HepG2 (cell line): ENCODE data around the gene ZNF3. TPM values are rescaled to one million over a fixed set of nuclear protein-coding genes. Genes with fewer than 3 reads are reported as not detected.

Experiments
- AFF4 ChIP-seq: sonication (generic); formaldehyde crosslinking; IDR thresholded peaks from 2 replicates; pipeline ENCODE4 v1.4.0; 2020; ENCODE audit warnings: missing genetic modification reagents
- ATF6 ChIP-seq: sonication (generic); formaldehyde crosslinking; conservative IDR thresholded peaks from 2 replicates; pipeline ENCODE4 v1.4.0; 2020; ENCODE audit warnings: missing genetic modification reagents
- CBFB ChIP-seq: sonication (generic); formaldehyde crosslinking; IDR thresholded peaks from 2 replicates; pipeline ENCODE4 v1.4.0; 2020; ENCODE audit warnings: missing genetic modification reagents
- CEBPB ChIP-seq: IDR thresholded peaks from 2 replicates; pipeline ENCODE4 v1.6.1; 2011; ENCODE audit warnings: low read depth, low read length, improper control_type of control experiment, borderline replicate concordance
- DPF2 ChIP-seq: sonication (generic); formaldehyde crosslinking; IDR thresholded peaks from 2 replicates; pipeline ENCODE4 v1.4.0; 2020; ENCODE audit warnings: mild to moderate bottlenecking, low read depth, missing genetic modification reagents, borderline replicate concordance
- ESRRA ChIP-seq: sonication (generic); formaldehyde crosslinking; IDR thresholded peaks from 2 replicates; pipeline ENCODE4 v1.5.1; 2020; ENCODE audit warnings: mild to moderate bottlenecking, low read depth, missing genetic modification reagents
- GABPB1 ChIP-seq: IDR thresholded peaks from 2 replicates; pipeline ENCODE4 v1.6.1; 2016; ENCODE audit warnings: mild to moderate bottlenecking, missing genetic modification reagents, moderate library complexity, missing compliant biosample characterization
- GPN1 ChIP-seq: sonication (generic); formaldehyde crosslinking; IDR thresholded peaks from 2 replicates; pipeline ENCODE4 v1.5.1; 2020; ENCODE audit warnings: missing genetic modification reagents, borderline replicate concordance
- MYC ChIP-seq: sonication (generic); formaldehyde crosslinking; IDR thresholded peaks from 2 replicates; pipeline ENCODE4 v1.9.0; 2021; ENCODE audit warnings: missing genetic modification reagents, borderline replicate concordance
- PHF20 ChIP-seq: sonication (generic); formaldehyde crosslinking; IDR thresholded peaks from 2 replicates; pipeline ENCODE4 v1.5.0; 2020; ENCODE audit warnings: mild to moderate bottlenecking, missing genetic modification reagents
- RFX1 ChIP-seq: fragments of 450-650 bp; IDR thresholded peaks from 2 replicates; pipeline ENCODE4 v1.6.1; 2017
- SRSF1 ChIP-seq: fragments of 200-400 bp; formaldehyde crosslinking; optimal IDR thresholded peaks from 2 replicates; pipeline ENCODE3; 2017; ENCODE audit warnings: mild to moderate bottlenecking, low read depth, low read length, moderate library complexity
- SRY ChIP-seq: sonication (generic); formaldehyde crosslinking; IDR thresholded peaks from 2 replicates; pipeline ENCODE4 v1.8.0; 2022; ENCODE audit warnings: mild to moderate bottlenecking, missing genetic modification reagents
- TMF1 ChIP-seq: sonication (generic); formaldehyde crosslinking; IDR thresholded peaks from 2 replicates; pipeline ENCODE4 v1.8.1; 2022; ENCODE audit warnings: low read depth, missing genetic modification reagents
- XBP1 ChIP-seq: sonication (generic); formaldehyde crosslinking; IDR thresholded peaks from 2 replicates; pipeline ENCODE4 v1.5.0; 2020; ENCODE audit warnings: missing genetic modification reagents
- ZBTB2 ChIP-seq: sonication (generic); formaldehyde crosslinking; IDR thresholded peaks from 2 replicates; pipeline ENCODE4 v1.8.0; 2022; ENCODE audit warnings: low read depth, missing genetic modification reagents
- ZFP36L1 ChIP-seq: sonication (generic); formaldehyde crosslinking; IDR thresholded peaks from 2 replicates; pipeline ENCODE4 v1.8.0; 2022; ENCODE audit warnings: mild to moderate bottlenecking, missing genetic modification reagents, moderate library complexity
- ZNF121 ChIP-seq: sonication (generic); formaldehyde crosslinking; IDR thresholded peaks from 2 replicates; pipeline ENCODE4 v1.5.0; 2020; ENCODE audit warnings: mild to moderate bottlenecking, missing genetic modification reagents
- ZNF143 ChIP-seq: sonication (generic); formaldehyde crosslinking; IDR thresholded peaks from 2 replicates; pipeline ENCODE4 v1.4.0; 2020; ENCODE audit warnings: missing genetic modification reagents
- ZNF772 ChIP-seq: sonication (generic); formaldehyde crosslinking; IDR thresholded peaks from 2 replicates; pipeline ENCODE4 v1.5.0; 2020; ENCODE audit warnings: mild to moderate bottlenecking, missing genetic modification reagents
- ZNF790 ChIP-seq: sonication (generic); formaldehyde crosslinking; IDR thresholded peaks from 2 replicates; pipeline ENCODE4 v1.8.0; 2022; ENCODE audit warnings: missing genetic modification reagents, mild to moderate bottlenecking, borderline replicate concordance
- polyA plus RNA-seq, 8 experiments: library from polyadenylated mRNA; depleted of rRNA in 3 of 8; stranded (reverse) in 7 of 8; unstranded in 1 of 8; fragments of >200 nt; fragmentation: Illumina TruSeq in 4 of 8; extraction: Trizol in 4 of 8; gene quantifications; 2 replicates each; pipeline versions ENCODE4 v1.2.1 to v1.2.3, GENCODE V29; 2011 to 2016; ENCODE audit warnings: low read depth in 4 of 8, missing spikeins in 1 of 8, mixed read lengths in 1 of 8; ENCODE audit not compliant: insufficient read depth in 1 of 8
- total RNA-seq, 5 experiments: library from RNA; depleted of rRNA; stranded (reverse); fragments of >200 nt; fragmentation: Illumina TruSeq; extraction: Trizol; gene quantifications; 2 replicates each; pipeline ENCODE4 v1.2.3, GENCODE V29; 2016; ENCODE audit warnings: low read depth in 1 of 5

Gene ZNF3
- total and polyA plus RNA-seq, 2 of the 13 experiments (the other 11 are each of a cell fraction or from before 2014, with no cell fraction given), result 33.7 to 56.9 TPM

GRCh38 chr7:100119072-100119969 lies 37.8 kb upstream of the ZNF3 start, which contains the start of the genes CNPY4 and TAF6 (continued):
- TF ChIP-seq RFX1 (peak; percentile 92), ZNF143 (no peak), PHF20 (CRISPR knock-in tag) (peak; percentile 68; the same call in 1 of the 2 replicates), XBP1 (0 out of 2 replicates have a peak, but pooled peaks have one; percentile 34), ZBTB2 (CRISPR knock-in tag) (peak; percentile 41; the same call in 1 of the 2 replicates), ZNF121 (CRISPR knock-in tag) (no peak), ATF6 (CRISPR knock-in tag) (0 out of 2 replicates have a peak, but pooled peaks have one; percentile 29), ZNF772 (peak; percentile 62; the same call in 1 of the 2 replicates), GABPB1 (CRISPR knock-in tag) (peak; percentile 64; the same call in 1 of the 2 replicates), CBFB (CRISPR knock-in tag) (peak; percentile 39; the same call in 1 of the 2 replicates), ZNF790 (peak; percentile 48; the same call in 1 of the 2 replicates), DPF2 (CRISPR knock-in tag) (no peak), CEBPB (no peak), AFF4 (no peak), TMF1 (no peak), ESRRA (CRISPR knock-in tag) (no peak), SRY (CRISPR knock-in tag) (peak; percentile 26; the same call in 1 of the 2 replicates), GPN1 (no peak), MYC (0 out of 2 replicates have a peak, but pooled peaks have one; percentile 26), SRSF1 (no peak), ZFP36L1 (no peak)
